GM18498 (cell line): Measurements from ENCODE around the gene PRELP.

ENCODE experiments used
- ATAC-seq: cut with Tn5 transposase; IDR thresholded peaks from one replicate; pipeline ENCODE4 v1.9.1; 2021; ENCODE audit warnings: mild to moderate bottlenecking, moderate library complexity; ENCODE audit not compliant: unreplicated experiment

PRELP gene

DNA sequence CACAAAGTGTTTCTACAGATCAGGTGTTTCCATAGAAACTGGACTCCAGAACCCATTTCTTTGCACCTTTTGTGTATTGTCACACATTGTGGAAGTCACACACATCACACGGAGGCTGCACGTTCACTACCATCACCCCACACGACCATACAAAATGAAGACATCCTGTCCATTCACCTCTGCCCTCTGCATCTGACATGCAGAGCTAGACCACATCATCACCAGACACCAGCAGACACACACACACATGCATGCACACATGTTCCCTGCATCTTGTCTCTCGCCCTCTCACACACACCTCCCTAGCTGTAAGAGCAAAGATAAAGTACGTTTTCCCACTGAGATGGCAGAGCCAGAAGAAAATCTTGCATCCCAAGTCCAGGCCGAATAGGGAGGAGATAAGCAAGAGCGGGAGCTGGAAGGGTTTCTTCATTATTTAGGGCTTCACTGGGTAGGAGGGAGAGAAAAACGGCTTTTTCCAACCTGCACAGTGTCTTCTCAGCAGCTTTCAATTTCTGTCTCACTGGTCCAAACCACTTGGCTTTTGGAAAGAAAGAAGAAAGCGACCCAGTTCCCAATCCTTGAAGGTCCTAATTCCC lies 709 bp downstream of the PRELP start:
- ATAC-seq: no peak

DNA sequence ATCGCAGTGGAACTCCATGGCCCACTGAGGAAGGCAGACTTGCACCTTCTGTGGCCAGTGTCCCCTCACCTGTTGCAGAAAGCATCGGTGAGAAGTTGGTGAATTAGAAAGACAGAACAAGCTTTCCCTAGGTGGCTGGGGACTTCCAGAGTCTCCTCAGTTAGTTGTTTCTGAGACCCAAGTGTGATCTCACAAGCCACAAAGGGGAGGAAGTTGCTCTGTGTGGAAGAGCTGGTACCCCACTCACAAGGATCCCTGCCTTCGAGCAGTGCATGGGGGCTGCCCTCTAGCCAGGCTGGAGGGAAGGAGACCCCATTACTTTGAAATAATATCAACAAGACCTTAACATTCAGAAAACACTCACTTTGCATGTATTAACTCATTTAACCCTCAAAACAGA lies 2.1 kb downstream of the PRELP start:
- no peak for ATAC-seq

DNA sequence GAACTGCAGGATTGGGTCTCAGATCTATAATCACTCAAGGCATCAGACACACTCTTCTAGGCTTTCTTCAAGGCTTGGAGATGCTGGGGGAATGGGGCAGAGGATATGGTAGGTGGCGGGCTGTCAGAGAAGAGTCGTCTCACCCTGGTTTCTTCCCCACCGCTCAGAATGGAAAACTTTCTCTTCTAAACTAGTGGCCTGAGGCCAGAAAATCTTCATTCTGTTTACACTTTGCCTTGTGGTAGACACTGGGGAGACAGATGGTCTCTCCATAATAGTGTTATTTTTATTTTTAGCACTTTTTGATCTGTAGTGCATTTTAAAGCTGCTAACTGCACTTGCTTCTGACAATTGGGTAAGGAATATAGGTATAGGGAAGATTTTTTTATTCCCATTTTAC lies 2.6 kb downstream of the PRELP start:
- no peak for ATAC-seq

DNA sequence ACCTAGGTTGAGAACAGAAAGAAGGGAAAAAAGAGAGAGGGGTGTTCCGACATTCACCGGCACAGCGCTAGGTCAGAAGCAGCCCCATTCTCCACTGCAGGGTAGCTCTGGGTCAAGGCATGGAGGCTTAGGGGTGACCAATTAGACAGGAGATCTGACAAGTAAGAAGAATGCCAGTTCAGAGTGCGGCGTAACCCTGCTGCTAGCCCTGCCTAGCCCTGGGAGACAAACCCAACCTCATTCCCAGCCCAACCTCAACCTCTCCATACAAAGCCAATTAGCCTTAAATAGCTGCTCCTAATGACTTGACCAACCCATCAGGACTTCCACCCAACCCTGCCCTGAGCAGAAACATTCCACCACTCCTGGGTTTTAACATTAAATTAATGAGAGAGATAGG lies 3.4 kb downstream of the PRELP start:
- ATAC-seq: no peak

DNA sequence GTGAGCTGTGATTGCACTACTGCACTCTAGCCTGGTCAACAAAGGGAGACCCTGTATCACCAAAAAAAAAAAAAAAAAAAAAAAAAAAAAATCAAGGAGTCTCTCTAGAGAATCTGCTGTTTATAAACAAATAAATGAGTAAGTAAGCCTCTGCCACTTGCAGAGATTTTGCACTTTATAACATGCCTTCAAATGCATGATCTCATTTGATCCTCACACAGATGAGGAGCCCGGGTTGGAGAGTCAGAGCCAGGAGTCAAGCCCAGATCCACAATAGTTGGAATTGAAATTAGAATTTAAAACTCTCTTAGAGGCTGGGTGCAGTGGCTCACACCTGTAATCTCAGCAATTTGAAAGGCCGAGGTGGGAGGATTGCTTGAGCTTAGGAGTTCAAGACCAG lies 4.0 kb downstream of the PRELP start:
- no peak for ATAC-seq

DNA sequence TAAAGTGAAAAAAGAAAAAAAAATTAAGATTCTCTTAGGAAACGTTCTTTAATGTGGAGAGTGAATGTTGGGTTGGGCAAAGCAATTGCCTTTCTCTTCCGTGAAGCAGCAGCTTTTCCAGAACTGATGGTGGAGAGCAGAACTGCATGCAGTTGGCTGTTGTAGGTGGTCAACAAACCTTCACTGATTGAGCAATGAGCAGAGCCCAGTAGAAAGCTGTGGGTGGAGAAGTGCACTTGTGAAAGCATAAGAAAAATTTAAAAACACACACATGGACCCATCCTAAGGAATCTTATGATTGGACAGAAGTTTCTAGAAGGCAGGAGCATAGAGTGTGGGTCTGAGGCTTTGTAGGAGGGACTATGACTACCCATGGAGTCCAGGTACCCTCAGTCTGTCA lies 4.5 kb downstream of the PRELP start:
- ATAC-seq: no peak

DNA sequence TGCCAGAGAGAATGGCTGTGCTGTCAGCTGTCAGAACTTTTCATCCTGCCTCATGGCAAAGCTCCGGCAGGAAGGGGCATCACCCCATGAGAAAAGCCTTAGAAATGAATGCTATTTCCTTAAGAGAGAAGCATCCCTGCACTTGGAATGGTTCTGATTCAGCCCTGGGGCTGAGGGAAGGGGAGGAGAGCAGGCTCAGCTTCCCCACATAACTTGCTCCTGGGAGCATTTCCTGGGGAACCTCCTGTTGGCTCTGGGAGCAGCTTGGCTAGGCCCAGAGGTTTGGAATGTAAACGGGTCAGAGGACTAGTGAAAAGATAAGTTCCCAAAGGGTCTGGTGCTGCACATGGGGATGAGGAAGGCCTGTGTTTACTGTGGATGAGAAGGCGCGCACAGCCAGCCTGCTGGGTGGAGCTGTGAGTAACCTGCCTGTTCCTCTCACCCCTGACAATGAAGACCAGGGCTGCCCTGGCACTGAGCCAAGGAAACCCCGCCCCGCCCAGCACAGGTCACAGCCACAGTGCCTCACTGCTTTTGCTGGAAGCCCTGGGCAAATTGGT lies 5.0 kb downstream of the PRELP start:
- ATAC-seq: no peak

DNA sequence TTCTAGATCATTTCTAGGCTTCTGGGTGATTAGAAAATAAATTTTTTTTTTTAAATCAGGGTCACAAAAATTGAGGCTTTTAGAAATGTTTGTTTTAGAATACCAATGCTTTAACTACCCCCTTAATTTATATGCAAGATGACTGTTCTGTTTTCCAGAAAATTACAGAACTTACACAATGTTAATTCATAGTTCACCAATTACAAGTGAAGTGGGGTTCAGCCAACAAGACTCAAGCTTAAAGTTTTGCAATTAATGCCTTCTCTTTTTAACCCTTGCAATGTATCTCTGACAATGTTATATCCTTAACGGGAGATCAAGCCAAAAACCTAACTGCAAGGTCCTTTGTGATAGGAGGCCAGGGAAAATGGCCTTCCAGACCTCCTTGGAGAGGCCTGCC lies 5.6 kb downstream of the PRELP start:
- no peak for ATAC-seq

DNA sequence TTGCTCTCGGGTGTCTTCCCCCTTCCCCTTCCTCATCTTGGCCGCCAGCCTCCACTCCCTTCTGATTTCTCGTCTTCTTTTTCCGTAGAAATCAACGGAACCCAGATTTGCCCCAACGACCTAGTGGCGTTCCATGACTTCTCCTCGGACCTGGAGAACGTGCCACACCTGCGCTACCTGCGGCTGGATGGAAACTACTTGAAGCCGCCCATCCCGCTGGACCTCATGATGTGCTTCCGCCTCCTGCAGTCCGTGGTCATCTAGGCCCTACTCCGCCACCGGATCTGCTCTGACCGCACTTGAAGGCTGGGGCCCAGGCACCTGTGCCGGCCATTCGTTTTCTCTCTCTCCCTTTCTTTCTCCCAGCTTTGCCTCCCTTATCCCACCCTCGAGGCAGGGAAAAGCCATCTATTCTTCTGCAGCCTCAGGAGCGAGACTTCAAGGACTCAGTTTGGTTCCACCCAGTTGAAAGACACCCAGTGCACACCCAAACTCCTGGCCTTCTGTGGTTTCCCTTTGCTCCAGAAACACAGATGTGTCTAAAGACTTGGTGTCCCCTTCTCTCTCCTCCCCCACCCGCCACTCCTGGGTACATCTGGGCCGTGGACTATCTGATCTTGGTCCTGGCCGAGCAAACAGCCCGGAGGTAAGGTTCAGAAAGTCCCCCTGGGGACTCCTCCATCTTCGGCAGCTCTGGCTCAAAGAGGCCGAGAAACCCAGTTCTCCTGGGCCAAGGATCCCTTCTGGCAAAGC lies 11.2 kb downstream of the PRELP start:
- no peak for ATAC-seq

DNA sequence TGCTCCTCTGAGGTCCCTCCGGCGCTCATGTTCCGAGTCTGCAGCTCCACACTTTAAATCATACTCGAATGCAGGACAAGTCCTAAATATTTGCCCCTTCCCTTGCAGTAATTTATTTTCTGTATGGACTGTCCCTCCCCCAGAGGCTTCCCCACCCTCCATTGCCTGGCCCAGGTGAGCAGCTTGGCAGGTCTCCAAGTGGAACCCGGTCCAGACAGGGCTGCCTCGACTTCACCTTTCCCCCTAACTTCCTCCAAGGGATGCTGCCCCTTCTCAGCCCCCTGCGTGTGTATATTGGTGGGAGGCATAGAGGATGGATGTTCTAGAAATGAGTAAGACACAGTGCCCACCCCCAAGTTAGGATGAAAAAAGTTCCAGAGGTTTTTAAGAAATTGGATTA lies 12.9 kb downstream of the PRELP start:
- no peak for ATAC-seq

DNA sequence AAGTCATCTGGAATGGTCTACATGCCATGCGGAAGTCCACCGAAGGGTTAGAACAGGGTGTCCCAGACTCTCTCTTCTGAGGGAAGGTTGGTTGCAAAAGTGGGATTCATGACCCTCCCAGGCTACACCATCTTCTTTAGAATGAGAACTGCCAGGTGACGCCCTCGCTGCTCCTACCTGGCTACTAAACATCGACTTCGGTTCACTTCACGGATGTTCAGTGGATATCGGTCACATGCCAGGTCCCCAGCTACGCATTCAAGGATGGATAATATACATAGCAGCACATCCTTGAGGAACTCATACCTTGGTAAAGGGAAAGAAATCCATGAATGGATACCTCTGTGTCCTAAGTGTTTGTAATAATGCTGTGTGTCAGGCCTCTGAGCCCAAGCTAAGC lies 15.0 kb downstream of the PRELP start:
- ATAC-seq: no peak

DNA sequence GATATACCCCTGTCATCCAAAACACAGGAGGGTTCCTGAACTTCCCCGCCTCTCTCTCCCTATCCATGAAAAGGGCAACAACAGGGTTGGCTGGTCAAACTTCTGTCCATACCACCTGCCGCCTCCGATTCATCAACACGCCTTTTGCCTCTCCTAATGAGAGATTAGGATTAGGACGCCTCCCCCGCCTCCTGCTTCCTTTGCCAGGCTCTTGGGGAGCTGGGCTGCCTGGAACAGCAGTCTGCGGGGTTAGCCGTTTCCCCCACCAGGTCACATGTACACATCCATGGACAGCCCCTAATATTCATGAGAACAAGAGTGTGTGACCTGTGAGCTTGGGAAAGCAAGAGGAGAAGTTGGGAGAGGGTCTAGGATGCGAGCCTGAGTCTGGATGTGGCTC lies 16.1 kb downstream of the PRELP start:
- no peak for ATAC-seq

DNA sequence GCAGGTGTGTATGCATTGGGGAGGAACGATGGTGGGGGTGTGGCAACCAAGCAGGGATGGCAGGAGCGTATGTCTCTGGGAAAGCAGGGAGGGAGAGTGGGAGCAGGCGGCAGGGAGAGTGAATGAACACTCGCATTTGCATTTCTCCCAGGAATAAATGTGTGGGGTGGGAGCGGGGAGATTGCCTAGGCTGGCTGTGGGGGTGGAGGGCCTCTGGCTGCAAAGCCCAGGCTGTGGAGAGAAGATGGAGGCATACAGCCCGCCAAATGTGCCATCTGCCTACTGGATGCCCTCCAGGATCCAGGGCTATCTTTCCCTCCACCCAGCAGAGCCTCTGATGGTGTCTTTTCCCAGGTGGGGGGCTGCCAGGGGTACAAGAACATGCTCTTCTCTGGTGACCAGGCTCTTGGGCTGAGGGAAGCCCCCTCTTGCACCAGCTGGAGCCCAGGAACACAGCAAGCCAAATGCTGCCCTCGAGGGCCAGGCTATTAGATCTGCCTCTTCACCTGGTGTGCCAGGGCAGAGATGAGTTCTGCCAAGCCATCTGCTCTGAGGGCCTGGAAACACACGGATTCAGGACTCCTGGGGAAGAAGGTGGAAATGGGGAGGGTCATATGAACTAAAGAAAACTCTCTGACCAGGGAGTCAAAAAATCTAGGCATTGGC lies 16.6 kb downstream of the PRELP start:
- ATAC-seq: no peak

DNA sequence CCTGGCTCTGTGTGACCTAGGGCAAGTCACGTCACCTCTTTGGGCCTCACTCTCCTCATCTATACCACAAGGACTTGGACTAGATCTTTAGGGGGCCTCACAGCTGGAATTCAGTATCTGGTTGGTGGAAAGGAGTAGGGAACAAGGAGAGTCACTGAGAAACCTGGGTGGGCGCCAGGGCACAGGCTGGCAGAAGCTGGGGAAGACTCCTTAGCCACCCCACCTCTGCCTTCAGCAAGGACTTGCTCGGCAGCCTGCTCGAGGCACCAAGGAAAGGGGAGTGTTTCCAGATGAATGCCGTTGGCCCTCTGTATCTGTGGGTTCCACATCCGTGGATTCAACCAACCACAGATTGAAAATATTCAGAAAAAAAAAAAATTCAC lies 17.1 kb downstream of the PRELP start:
- no peak for ATAC-seq

DNA sequence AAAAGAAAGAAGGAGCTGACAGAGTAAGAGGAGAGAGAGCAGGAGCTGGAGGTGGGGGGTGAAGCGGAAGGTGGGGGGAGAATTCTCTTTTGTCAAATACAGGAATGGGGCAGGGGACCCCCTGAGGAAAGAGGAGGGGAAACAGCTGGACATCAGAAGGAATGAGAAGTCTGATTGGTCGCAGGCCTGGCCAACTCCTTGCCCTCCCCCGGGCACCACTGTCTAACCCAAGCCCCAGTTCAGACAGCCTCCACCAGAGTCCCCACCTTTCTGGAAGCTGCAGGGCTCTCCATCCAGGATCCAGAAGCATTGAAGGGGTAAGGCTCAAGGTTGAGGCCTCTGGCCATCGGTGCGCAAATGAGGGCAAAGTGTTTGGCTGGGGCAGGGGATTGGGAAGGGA lies 18.3 kb downstream of the PRELP start, which contains the start of gene OPTC:
TSS of gene OPTC (plus strand) at position 253 of the 400 bp plus-strand sequence. CDS start 1,853 bp downstream, outside the sequence.
- ATAC-seq: no peak

DNA sequence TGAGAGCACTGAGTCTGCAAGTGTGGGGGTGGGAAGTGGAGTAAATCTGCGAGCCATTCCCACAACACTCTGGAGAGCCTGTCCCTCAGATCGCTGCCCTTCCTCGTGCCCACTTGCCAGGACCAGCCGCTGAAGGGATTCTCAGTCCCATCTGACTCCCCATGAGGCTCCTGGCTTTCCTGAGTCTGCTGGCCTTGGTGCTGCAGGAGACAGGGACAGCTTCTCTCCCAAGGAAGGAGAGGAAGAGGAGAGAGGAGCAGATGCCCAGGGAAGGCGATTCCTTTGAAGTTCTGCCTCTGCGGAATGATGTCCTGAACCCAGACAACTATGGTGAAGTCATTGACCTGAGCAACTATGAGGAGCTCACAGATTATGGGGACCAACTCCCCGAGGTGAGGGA lies 20.2 kb downstream of the PRELP start:
- no peak for ATAC-seq

DNA sequence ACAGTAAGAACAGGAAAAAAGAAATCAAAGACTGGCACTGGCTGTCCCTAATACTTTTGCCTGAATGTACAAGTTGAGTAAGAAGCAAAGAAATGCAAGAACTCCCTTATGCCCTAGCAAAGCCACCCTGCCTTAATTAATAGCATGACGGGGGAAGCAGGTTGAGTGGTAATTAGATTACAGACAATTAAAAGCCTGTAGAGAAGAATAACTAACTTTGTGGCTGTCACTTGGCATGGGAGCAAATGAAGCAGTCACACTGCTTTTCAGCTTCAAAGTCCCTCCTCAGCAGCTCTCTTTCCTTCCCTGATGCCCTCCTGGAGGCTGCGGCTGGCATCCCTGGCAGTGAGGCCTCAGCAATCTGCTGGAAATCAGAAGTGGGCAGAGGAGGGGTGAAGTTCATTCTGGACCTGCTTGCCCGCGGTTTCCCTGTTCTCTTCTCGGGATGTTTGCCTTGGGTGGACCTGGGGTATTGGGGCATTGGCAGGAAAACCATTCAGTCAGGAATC lies 21.7 kb downstream of the PRELP start:
- ATAC-seq: no peak

DNA sequence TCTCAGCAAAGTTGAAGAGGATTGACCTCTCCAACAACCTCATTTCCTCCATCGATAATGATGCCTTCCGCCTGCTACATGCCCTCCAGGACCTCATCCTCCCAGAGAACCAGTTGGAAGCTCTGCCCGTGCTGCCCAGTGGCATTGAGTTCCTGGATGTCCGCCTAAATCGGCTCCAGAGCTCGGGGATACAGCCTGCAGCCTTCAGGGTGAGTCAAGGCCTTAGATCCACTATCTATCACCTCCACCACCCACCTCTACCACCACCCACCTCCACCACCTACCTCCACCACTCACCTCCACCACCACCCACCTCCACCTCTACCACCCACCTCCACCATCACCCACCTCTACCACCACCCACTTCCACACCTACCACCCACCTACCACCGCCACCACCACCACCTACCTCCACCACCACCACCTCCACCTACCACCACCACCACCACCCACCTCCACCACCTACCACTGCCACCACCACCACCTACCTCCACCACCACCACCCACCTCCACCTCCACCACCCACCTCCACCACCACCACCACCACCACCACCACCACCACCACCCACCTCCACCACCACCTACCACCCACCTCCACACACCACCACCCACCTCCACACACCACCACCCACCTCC lies 24.2 kb downstream of the PRELP start:
- ATAC-seq: no peak

DNA sequence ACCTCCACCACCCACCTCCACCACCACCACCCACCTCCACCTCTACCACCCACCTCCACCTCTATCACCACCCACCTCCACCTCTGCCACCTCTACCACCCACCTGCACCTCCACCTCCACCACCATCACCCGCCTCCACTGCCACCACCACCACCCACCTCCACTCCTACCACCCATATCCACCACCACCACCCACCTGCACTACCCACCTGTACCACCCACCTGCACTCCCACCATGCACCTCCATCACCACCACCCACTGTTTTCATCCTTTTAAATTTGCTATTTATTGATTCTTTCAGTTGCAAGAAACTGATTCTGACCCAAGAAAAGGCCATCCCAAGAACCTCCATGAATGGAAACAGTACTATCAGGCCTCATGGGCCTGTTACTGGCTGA lies 24.7 kb downstream of the PRELP start:
- no peak for ATAC-seq

DNA sequence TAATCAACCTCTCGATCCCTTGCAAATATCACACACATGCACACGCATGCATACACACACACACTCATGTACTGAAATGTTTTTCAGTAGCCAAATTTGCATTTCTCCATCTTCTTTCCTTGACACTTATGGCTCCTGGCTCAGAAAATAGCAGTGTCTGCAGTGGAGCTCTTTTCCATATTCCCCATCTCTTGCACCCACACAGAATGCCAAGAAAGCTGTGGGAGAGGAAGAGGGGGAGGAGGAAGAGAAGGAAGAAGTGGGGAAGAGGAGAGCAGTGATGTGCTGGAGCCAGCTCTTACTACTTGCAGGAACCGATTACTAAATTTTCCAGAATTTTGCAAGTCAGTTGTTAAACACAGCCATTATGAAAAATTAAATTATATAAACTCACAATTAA lies 28.2 kb downstream of the PRELP start:
- ATAC-seq: no peak
